ENCODE data around the gene TM7SF2.
"Not testable (repeated sequence)": the region's sequence is repeated elsewhere in the genome, so short reads cannot be mapped to it uniquely, and the experiment has no call there.

TM7SF2 gene

DNA sequence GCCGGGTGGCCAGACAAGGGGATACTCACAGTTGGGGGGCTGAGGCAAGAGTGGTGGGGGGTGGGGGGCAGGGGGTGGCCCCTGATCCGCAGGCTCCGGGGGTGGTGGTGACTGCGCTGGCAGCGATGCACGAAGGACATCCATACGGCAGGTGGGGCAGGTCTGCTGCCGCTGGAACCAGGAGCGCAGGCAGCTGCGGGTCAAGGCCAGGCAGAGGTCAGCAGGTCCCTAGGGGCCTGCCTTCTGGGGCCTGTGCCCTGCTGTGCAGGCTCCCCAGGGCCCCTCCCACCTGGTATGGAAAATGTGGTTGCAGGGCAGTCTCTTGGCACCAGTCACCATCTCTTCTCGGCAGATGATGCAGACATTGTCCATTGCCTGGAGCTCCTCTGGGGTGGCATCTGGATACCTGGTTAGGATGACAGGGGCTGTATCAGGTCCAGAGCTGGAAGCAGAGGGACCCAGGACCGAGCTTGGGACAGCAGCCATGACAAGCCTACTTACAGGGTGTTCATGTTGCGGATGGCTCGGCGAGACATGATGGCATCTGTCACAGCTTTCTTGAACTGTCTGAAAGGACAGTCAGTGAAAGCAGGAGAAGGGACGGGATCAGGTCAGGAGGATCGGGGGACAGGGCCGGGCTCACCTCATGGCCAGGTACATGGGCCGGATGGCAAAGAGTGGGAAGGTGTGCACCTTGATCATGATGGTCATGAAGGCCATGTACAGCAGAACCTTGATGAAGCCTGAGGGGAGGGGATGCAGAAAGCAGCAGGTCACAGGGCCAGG lies 19.2 kb downstream of the TM7SF2 start:
- DNase-seq = no peak

DNA sequence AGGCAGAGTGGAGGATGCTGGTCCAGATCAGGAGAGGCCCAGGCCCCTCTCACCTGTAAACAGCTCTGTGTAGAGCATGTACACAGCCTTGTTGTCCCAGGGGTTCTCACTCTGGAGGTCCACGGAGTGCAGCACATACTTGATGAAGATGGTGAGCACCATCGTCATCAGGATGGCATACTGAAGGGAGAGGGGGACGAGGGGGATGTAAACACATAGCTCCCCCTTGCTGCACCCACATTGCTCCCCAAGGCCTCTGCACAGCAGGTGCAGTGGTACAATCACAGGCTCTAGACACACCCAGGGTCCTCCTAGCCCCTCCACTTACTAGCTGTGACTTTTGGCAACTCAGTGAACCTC lies 19.7 kb downstream of the TM7SF2 start:
- no peak for DNase-seq

- no peak for DNase-seq
These were observed 20.2 kb downstream of the TM7SF2 start for GRCh38 chr11:65131895-65132237.

- no peak for DNase-seq
These were observed 20.7 kb downstream of the TM7SF2 start for GRCh38 chr11:65132238-65132987.

DNA sequence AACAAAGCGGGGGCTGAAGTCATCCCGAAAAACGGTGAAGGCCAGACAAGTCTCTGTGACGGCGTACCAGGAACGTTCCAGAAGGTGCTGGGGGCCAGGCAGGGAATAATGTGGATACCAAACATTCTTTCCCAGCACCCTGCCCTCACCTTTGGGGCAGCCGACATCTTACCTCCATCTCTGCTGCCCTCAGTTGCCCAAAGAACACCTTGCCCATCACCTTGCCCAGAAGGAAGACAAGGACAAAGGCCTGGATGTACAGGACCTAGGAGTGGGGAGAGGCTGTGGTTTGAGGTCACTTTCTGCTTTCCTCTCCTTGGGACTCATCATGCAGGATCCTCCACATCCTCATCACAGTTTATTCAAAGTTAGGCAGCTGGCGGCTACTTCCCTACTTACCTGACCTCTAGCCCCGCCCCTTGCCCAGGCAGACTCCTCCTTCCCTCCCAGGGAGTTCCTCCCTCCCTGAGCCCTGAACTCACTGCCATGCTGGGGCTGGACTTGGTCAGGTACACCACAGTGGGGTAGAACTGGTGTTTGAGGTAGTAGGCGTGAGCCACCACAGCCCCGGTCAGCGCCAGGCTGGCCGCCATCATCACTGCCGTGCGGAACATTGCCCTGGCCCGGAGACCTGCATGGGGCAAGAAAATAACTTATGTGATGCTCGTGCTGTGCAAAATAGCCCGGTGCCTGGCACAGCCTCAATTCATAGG lies 21.5 kb downstream of the TM7SF2 start:
- peak; percentile 67 for DNase-seq

GRCh38 chr11:65133724-65134123 lies 22.1 kb downstream of the TM7SF2 start:
- DNase-seq = no peak

- DNase-seq = peak; percentile 92
These were observed 22.7 kb downstream of the TM7SF2 start, which contains the start of gene SYVN1 for GRCh38 chr11:65134240-65134951. TSS of gene SYVN1 (minus strand) at chr11:65134519. CDS start at chr11:65133601, 918 bp downstream.

- peak; percentile 84 for DNase-seq
These were observed 23.4 kb downstream of the TM7SF2 start for GRCh38 chr11:65134952-65135632.

DNA sequence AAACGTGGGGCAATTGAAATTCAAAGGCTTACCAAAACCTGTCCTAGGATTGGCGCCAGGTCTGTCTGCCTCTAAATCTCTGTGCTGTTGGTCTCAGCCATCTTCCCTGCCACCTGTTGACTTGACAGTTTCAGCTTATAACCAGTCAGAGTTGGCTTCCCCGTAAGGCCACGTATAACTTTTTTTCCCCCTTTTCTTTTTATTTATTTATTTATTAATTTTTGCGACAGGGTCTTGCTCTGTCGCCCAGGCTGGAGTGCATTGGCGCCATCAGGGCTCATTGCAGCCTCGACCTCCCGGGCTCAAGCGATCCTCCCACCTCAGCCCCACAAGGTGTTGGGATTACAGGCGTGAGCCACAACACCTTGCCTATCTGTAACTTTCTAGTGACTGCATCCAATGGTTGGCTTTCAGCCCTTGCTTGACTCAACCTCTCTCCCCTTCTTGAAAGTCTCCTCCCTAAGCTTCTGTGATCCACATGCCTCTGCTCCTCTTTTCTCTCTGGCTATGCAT lies 24.0 kb downstream of the TM7SF2 start:
- peak; percentile 19 for DNase-seq

DNA sequence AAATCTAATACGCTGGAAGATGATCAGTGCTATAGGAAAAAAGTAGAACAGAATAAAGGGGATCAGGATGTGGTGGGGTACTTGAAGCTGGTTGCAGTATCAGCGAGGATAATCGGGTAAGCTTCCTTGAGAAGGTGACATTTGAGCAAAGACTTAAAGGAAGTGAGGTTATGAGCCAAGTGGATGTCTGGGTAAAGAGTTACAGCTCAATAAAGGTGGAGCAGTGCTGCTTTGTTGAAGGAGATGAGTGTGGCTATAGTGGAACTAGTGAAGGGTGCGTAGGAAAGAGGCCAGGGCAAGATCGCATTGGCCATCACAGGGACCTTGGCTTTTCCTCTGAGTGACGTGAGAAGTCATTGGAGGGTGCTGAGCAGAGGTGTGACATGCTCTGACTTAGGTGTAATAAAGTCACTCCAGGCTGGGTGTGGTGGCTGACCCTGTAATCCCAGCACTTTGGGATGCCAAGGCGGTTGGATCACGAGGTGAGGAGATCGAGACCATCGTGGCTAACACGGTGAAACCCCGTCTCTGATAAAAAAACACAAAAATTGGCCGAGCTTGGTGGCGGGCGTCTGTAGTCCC lies 24.9 kb downstream of the TM7SF2 start:
- no peak for DNase-seq

GRCh38 chr11:65141896-65142494 lies 30.3 kb downstream of the TM7SF2 start:
- no peak for DNase-seq

DNA sequence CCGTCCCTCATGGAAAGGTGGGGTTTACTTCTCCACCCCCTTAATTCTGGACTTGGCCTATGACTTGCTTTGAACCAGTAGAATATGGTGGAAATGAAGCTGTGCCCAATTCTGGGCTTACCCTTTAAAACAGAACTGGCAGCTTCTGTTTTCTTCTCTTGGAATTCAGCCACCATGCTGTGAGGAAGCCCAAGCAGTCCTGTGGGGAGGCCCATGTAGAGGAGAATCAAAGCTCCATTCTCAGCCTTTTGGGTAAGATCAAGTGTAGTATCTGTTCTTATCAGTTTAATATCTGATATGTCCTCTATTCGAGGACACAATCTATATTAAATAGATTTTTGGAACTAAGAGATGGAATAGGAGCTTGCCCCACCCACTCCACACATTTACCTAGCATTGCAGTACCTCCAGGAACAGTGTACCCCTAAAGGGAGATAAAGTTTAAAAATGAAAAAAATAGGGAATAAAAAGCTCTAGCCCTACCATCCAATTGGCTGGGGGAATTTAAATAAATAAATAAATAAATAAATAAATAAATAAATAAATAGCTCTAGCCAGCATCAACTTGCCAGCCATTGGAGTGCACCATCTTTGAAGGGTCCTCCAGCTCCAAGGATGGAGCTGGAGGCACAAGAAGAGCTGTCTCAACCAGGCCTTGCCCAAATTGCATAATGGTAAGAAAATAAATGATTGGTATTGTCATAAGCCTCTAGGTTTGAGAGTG lies 35.8 kb downstream of the TM7SF2 start:
- no peak for DNase-seq

DNA sequence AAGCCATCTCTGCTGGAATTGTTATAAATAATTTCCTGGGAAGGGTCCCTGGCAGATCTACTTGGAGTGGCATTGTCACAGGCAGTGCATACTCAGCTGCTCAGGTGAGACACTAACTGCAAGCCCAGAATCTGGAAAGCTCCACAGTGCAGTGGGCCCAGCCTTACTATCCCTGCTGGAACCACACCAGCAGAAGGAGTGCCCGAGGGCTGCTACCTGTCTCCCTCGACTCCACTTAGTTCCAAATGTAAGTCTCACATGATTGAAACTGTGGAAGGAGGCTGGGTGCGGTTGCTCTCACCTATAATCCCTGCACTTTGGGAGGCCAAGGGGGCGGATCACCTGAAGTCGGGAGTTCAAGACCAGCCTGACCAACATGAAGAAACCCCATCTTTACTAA lies 37.0 kb downstream of the TM7SF2 start:
- DNase-seq = no peak

DNA sequence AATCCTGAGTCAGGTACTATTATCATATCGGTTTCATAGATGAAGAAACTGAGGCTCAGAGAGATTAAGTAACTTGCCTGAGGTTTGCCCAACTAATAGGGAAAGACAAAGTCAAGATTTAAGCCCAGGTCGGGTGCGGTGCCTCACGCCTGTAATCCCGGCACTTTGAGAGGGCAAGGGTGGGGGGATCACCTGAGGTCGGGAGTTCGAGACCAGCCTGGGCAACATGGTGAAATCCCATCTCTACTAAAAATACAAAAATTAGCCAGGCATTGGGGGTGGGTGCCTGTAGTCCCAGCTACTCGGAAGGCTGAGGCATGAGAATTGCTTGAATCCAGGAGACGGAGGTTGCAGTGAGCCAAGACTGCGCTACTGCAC lies 38.4 kb downstream of the TM7SF2 start:
- not testable (repeated sequence) for DNase-seq

DNA sequence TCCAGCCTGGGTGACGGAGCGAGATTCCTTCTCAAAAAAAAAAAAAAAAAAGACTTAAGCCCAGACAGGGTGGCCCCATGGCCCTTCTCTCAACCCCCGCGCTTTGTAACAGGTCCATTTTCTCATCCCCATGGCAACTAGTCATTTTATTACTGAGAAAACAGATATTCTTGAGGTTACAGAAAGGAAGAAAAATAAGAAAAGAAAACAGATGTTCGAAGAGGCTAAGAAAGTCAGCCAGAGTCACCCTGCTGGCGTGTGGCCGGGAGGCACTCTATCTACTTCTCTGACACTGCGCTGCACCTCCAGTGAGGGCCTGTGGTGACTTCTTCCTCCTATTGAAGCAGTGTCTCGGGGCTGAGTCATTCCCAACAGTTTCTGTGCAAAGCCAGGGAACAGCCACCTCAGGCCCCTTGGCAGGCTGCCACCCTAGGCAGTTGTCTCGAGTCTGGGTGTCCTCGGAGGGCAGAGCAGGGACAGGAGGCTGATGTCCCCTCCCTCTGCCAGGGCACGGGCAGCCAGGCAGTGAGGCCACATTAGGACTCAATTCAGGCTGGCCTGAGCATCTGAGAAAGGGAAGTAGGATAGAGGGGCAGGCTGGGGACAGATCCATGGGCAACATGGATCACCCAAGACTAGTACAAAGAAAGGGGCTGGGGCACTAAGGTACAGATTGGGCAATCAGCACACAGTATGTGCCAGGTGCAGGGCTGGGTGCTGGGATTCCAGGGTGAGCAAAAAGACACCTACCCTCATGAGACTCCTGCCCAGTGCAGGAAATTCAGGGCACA lies 39.0 kb downstream of the TM7SF2 start:
- no peak for DNase-seq

GRCh38 chr11:65151331-65151899 lies 39.7 kb downstream of the TM7SF2 start:
- DNase-seq = no peak

GRCh38 chr11:65152122-65152521 lies 40.5 kb downstream of the TM7SF2 start:
- no peak for DNase-seq

DNA sequence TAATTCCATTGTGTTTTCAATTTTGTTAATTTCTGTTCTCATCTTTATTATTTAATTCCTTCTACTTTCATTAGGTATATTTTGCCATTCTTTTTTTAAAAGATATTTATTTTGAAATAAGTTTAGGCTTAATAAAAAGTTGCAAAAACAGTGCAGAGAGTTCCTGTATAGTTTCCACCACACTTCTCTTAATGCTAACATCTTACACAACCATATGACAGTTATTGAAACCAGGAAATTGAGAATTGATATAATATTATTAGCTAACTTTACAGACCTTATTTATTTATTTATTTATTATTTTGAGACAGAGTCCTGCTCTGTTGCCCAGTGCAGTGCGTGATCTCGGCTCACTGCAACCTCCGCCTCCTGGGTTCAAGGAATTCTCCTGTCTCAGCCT lies 44.6 kb downstream of the TM7SF2 start:
- DNase-seq = no peak

GRCh38 chr11:65156926-65157325 lies 45.3 kb downstream of the TM7SF2 start:
- no peak for DNase-seq

- no peak for DNase-seq
These were observed 45.7 kb downstream of the TM7SF2 start for GRCh38 chr11:65157336-65157735.
